SU-DHL-6 (cell line): ENCODE measurements around the gene LSP1.
"Not testable (repeated sequence)": the region's sequence is repeated elsewhere in the genome, so short reads cannot be mapped to it uniquely, and the experiment has no call there.

Experiments
- H2AFZ ChIP-seq: fragments of 200-600 bp; sonication (generic); 2 replicates; pipeline ENCODE4 v1.6.1; 2014; ENCODE audit warnings: low read depth, mild to moderate bottlenecking, moderate library complexity, mixed read lengths, antibody characterized with exemption, low read length; ENCODE audit not compliant: severe bottlenecking
- H3F3A ChIP-seq: fragments of 200-600 bp; shearing (Covaris generic); 2 replicates; pipeline ENCODE4 v1.6.0; 2016; ENCODE audit warnings: antibody characterized with exemption, mild to moderate bottlenecking; ENCODE audit not compliant: insufficient read depth
- H3K27ac ChIP-seq: fragments of 200-600 bp; sonication (generic); 2 replicates; pipeline ENCODE4 v1.5.1; 2016; ENCODE audit warnings: low read depth, mild to moderate bottlenecking, low read length, moderate library complexity, mixed read lengths
- H3K27me3 ChIP-seq: fragments of 200-600 bp; sonication (generic), shearing (Covaris generic); 2 replicates; pipeline ENCODE4 v1.6.0; 2014; ENCODE audit warnings: mild to moderate bottlenecking, low read length
- H3K36me3 ChIP-seq: fragments of 200-600 bp; sonication (generic); 2 replicates; pipeline ENCODE4 v1.6.1; 2014; ENCODE audit warnings: mild to moderate bottlenecking, low read length, mixed read lengths
- H3K4me2 ChIP-seq: fragments of 300-600, 200-600 bp; shearing (Covaris generic), sonication (generic); 2 replicates; pipeline ENCODE4 v1.6.0; 2014; ENCODE audit warnings: low read length, low read depth, mild to moderate bottlenecking; ENCODE audit not compliant: poor library complexity, severe bottlenecking
- H3K4me3 ChIP-seq: fragments of 200-600 bp; sonication (generic); 2 replicates; pipeline ENCODE4 v1.5.1; 2014; ENCODE audit warnings: antibody characterized with exemption, low read length, mild to moderate bottlenecking, mixed read lengths; ENCODE audit not compliant: insufficient read depth, poor library complexity, severe bottlenecking
- H3K79me2 ChIP-seq: fragments of 200-600 bp; sonication (generic); 2 replicates; pipeline ENCODE4 v1.6.1; 2014; ENCODE audit warnings: mild to moderate bottlenecking, low read length, moderate library complexity; ENCODE audit not compliant: insufficient read depth
- H3K9ac ChIP-seq: fragments of 200-600 bp; sonication (generic); 2 replicates; pipeline ENCODE4 v1.7.0; 2014; ENCODE audit warnings: mild to moderate bottlenecking, low read length
- H3K9me2 ChIP-seq: fragments of 200-600 bp; sonication (generic); replicated peaks from 2 replicates; pipeline ENCODE4 v1.6.1; 2014; ENCODE audit warnings: low read length; ENCODE audit not compliant: insufficient read depth
- H3K9me3 ChIP-seq: fragments of 200-600 bp; sonication (generic); 2 replicates; pipeline ENCODE4 v1.6.1; 2014; ENCODE audit warnings: low read length, mixed read lengths; ENCODE audit not compliant: insufficient read depth
- H4K20me1 ChIP-seq: fragments of 200-600 bp; sonication (generic); 2 replicates; pipeline ENCODE4 v1.6.1; 2014; ENCODE audit warnings: low read depth, mild to moderate bottlenecking, antibody characterized with exemption, low read length, moderate library complexity, mixed read lengths
- EZH2phosphoT487 ChIP-seq: fragments of 200-600 bp; sonication (generic), shearing (Covaris generic); conservative IDR thresholded peaks from 2 replicates; pipeline ENCODE4 v1.6.1; 2018; ENCODE audit warnings: mild to moderate bottlenecking, antibody characterized with exemption, low read length, moderate library complexity, mixed read lengths
- TF ChIP-seq, protein P1 (sequence below): fragments of 200-600 bp; sonication (generic); IDR thresholded peaks from one replicate; pipeline ENCODE4 v1.5.1; 2017; ENCODE audit warnings: antibody characterized with exemption, mild to moderate bottlenecking, low read length, moderate library complexity; ENCODE audit not compliant: insufficient read depth, poor library complexity, severe bottlenecking

Gene LSP1

DNA sequence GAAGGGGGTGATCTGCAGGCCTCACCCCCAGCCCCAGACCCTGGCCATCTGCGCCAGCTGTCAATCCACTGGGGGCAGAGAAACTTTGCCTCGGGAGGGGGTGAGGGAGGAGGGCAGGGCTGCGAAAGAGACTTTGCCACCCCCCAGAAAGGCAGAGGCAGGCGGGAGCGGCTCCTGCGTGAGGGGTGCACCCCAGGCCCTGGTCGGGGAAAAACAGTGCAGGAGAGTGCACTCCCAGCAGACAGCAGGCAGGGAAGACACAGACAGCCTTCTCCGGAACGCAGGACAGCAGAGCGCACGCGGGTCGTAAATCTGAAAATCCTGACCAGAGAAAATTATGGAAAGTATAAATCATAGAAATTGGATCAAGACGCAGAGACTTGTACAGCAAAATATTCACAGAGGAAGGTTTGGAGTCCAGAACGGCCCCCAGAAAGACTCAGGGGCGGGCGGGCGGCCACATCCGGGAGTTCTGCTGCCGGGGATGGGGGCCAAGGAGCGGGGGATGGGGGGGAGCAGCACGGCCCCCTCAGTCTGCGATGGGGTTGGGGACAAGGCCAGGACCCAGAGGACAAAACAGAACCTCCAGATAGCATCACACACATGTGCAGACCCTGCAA, 86.2 kb downstream of the LSP1 start:
- H4K20me1 ChIP-seq: no peaks in the 10 kb centered on the region

DNA sequence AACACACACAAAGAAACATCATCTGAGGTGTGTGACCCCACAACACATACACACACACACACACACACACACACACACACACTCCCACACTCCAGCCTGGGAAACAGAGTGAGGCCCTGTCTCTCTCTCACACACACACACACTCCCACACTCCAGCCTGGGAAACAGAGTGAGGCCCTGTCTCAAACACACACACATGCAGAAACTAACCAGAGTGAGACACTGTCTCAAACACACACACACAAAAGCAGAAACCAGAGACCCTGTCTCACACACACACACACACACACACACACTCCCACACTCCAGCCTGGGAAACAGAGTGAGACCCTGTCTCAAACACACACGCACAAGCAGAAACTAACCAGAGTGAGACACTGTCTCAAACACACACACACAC, 86.9 kb downstream of the LSP1 start:
- not testable (repeated sequence) for H3K9ac ChIP-seq, H3K27me3 ChIP-seq, H3K79me2 ChIP-seq, H4K20me1 ChIP-seq, H3K9me3 ChIP-seq, H3K4me2 ChIP-seq, H3K27ac ChIP-seq, H3F3A ChIP-seq, H3K4me3 ChIP-seq, H3K36me3 ChIP-seq, H2AFZ ChIP-seq, H3K9me2 ChIP-seq

More for the DNA sequence above, 86.2 kb downstream of the LSP1 start:
- no peaks in the 10 kb centered on the region for H3K27me3 ChIP-seq
- no peak overlapping the region for H3K9ac ChIP-seq
- no peaks in the 10 kb centered on the region for H3F3A ChIP-seq
- TF ChIP-seq EZH2phosphoT487: no peak
- TF ChIP-seq, protein P1, sequence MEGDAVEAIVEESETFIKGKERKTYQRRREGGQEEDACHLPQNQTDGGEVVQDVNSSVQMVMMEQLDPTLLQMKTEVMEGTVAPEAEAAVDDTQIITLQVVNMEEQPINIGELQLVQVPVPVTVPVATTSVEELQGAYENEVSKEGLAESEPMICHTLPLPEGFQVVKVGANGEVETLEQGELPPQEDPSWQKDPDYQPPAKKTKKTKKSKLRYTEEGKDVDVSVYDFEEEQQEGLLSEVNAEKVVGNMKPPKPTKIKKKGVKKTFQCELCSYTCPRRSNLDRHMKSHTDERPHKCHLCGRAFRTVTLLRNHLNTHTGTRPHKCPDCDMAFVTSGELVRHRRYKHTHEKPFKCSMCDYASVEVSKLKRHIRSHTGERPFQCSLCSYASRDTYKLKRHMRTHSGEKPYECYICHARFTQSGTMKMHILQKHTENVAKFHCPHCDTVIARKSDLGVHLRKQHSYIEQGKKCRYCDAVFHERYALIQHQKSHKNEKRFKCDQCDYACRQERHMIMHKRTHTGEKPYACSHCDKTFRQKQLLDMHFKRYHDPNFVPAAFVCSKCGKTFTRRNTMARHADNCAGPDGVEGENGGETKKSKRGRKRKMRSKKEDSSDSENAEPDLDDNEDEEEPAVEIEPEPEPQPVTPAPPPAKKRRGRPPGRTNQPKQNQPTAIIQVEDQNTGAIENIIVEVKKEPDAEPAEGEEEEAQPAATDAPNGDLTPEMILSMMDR: no peak
- H3K9me3 ChIP-seq: no peaks in the 10 kb centered on the region
- no peaks in the 10 kb centered on the region for H3K79me2 ChIP-seq
- H3K4me2 ChIP-seq: no peak overlapping the region
- no peak overlapping the region for H3K4me3 ChIP-seq
- H3K9me2 ChIP-seq: no peaks in the 10 kb centered on the region
- no peak overlapping the region for H2AFZ ChIP-seq
- H3K27ac ChIP-seq: no peak overlapping the region
- H3K36me3 ChIP-seq: no peaks in the 10 kb centered on the region
